Measurements from ENCODE around the gene UBE2N.

The UBE2N gene

GRCh38 chr12:93441617-93442410 lies at the start of gene UBE2N:
Gene UBE2N, minus strand, starts transcription at chr12:93441947. Its CDS starts 63 bp downstream, at chr12:93441884.
- DNase-seq = peak; percentile 92 to 93

- no peak for DNase-seq
Observed at GRCh38 chr12:93484315-93484981, 42.7 kb upstream of the UBE2N start.

- DNase-seq = no peak
Observed at GRCh38 chr12:93483151-93483807, 41.5 kb upstream of the UBE2N start.

GRCh38 chr12:93482721-93483120 lies 41.0 kb upstream of the UBE2N start:
- DNase-seq = no peak

GRCh38 chr12:93476555-93476954 lies 34.8 kb upstream of the UBE2N start:
- DNase-seq = no peak

- no peak for DNase-seq
Observed at GRCh38 chr12:93469386-93469785, 27.6 kb upstream of the UBE2N start.

GRCh38 chr12:93468008-93468371 lies 26.2 kb upstream of the UBE2N start:
- no peak for DNase-seq

- peak; percentile 79 to 96 for DNase-seq
Observed at GRCh38 chr12:93467351-93468007, 25.7 kb upstream of the UBE2N start, which contains the start of gene MRPL42. Gene MRPL42, plus strand, starts transcription at chr12:93467514. Its CDS starts 1,772 bp downstream, at chr12:93469286.

GRCh38 chr12:93466625-93467350 lies 25.0 kb upstream of the UBE2N start:
- DNase-seq = no peak

- no peak for DNase-seq
Observed at GRCh38 chr12:93465841-93466240, 24.1 kb upstream of the UBE2N start.

- peak in 1 of 2 donors; percentile 41 for DNase-seq
Observed at GRCh38 chr12:93461503-93461902, 19.8 kb upstream of the UBE2N start.

GRCh38 chr12:93460902-93461301 lies 19.2 kb upstream of the UBE2N start:
- DNase-seq = no peak

- DNase-seq = no peak
Observed at GRCh38 chr12:93460003-93460402, 18.3 kb upstream of the UBE2N start.

- no peak for DNase-seq
Observed at GRCh38 chr12:93459097-93459496, 17.4 kb upstream of the UBE2N start.

GRCh38 chr12:93456077-93456476 lies 14.3 kb upstream of the UBE2N start:
- DNase-seq = no peak

GRCh38 chr12:93453633-93454032 lies 11.9 kb upstream of the UBE2N start:
- DNase-seq = no peak

GRCh38 chr12:93451423-93452158 lies 9.8 kb upstream of the UBE2N start:
- no peak for DNase-seq

- no peak for DNase-seq
Observed at GRCh38 chr12:93449277-93449676, 7.5 kb upstream of the UBE2N start.

GRCh38 chr12:93448796-93449195 lies 7.0 kb upstream of the UBE2N start:
- no peak for DNase-seq

- peak; percentile 67 to 88 for DNase-seq
Observed at GRCh38 chr12:93447555-93448290, 6.0 kb upstream of the UBE2N start.

- DNase-seq = no peak
Observed at GRCh38 chr12:93443576-93443975, 1.8 kb upstream of the UBE2N start.
